Fibroblast of lung (primary cell): ENCODE results near the gene KCNC2.

Experiments
- CTCF ChIP-seq, 2 donors: IDR thresholded peaks in 1 of 2; conservative IDR thresholded peaks in 1 of 2; 1 replicate in 1 of 2; 2 replicates in 1 of 2; pipeline ENCODE4 v1.5.1; 2011 to 2012; ENCODE audit warnings: low read length in 2 of 2, control low read depth in 1 of 2, inconsistent platforms in 1 of 2, low read depth in 1 of 2, mild to moderate bottlenecking in 1 of 2
- EZH2 ChIP-seq: IDR thresholded peaks from 2 replicates; pipeline ENCODE4 v1.5.1; 2012; ENCODE audit warnings: low read length, control low read depth, mild to moderate bottlenecking; ENCODE audit errors: missing control alignments

GRCh38 chr12:75184516-75184915 lies 25.1 kb downstream of the KCNC2 start:
- TF ChIP-seq EZH2 (no peak), CTCF (conservative IDR thresholded peaks at IDR 0.05 in 1 of 2, IDR thresholded peaks at IDR 0.05 in 1 of 2; ENCODE audit: low read depth in 1 of 2, low read length in 2 of 2) (no peak)
